ENCODE results near the gene PRDM4. TPM values are rescaled to one million over a fixed set of nuclear protein-coding genes. Genes with fewer than 3 reads are reported as not detected.

The PRDM4 gene
- total RNA-seq, 1 experiment from 2014 or later: 32.9 TPM

GRCh38 chr12:107791465-107792089 lies 30.6 kb upstream of the PRDM4 start:
- TF ChIP-seq RAD21 (IDR thresholded peaks at IDR 0.05; ENCODE audit: low read depth) (no peak), CBX3 (IDR thresholded peaks at IDR 0.05; ENCODE audit: low read depth) (no peak), SRF (IDR thresholded peaks at IDR 0.05; ENCODE audit: low read depth) (no peak), YY1 (IDR thresholded peaks at IDR 0.05; ENCODE audit: extremely low read depth, insufficient replicate concordance, low read depth, low read length) (no peak), FOSL1 (IDR thresholded peaks at IDR 0.05; ENCODE audit: low read depth) (no peak), EZH2phosphoT487 (IDR thresholded peaks at IDR 0.05; ENCODE audit: borderline replicate concordance) (no peak), POLR2A (IDR thresholded peaks at IDR 0.05; ENCODE audit: borderline replicate concordance, extremely low read depth, insufficient read depth, insufficient read length) (no peak), MAX (IDR thresholded peaks at IDR 0.05) (no peak), ZNF274 (IDR thresholded peaks at IDR 0.05; ENCODE audit: low read depth, low read length) (no peak), POLR2AphosphoS5 (IDR thresholded peaks at IDR 0.05; ENCODE audit: low read depth, low read length) (no peak), SIN3A (IDR thresholded peaks at IDR 0.05; ENCODE audit: low read depth) (no peak), EZH2 (IDR thresholded peaks at IDR 0.05) (no peak), JUND (IDR thresholded peaks at IDR 0.05) (no peak)
- TF ChIP-seq, protein P1, sequence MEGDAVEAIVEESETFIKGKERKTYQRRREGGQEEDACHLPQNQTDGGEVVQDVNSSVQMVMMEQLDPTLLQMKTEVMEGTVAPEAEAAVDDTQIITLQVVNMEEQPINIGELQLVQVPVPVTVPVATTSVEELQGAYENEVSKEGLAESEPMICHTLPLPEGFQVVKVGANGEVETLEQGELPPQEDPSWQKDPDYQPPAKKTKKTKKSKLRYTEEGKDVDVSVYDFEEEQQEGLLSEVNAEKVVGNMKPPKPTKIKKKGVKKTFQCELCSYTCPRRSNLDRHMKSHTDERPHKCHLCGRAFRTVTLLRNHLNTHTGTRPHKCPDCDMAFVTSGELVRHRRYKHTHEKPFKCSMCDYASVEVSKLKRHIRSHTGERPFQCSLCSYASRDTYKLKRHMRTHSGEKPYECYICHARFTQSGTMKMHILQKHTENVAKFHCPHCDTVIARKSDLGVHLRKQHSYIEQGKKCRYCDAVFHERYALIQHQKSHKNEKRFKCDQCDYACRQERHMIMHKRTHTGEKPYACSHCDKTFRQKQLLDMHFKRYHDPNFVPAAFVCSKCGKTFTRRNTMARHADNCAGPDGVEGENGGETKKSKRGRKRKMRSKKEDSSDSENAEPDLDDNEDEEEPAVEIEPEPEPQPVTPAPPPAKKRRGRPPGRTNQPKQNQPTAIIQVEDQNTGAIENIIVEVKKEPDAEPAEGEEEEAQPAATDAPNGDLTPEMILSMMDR (IDR thresholded peaks at IDR 0.05 in 2 of 3, conservative IDR thresholded peaks at IDR 0.05 in 1 of 3; ENCODE audit: borderline replicate concordance in 1 of 3, insufficient read depth in 1 of 3, low read depth in 2 of 3, low read length in 2 of 3): no peak
- TF ChIP-seq, protein P2, sequence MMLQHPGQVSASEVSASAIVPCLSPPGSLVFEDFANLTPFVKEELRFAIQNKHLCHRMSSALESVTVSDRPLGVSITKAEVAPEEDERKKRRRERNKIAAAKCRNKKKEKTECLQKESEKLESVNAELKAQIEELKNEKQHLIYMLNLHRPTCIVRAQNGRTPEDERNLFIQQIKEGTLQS (IDR thresholded peaks at IDR 0.05): no peak
- ChIA-PET POLR2A (no interaction called here), CTCF (no interaction called here), RAD21 (ENCODE audit: low non-redundant PET in 1 of 2, low total read pairs in 2 of 2, uncharacterized antibody in 2 of 2, unreplicated experiment in 2 of 2) (no interaction called here)
- DNase-seq (ENCODE audit: low read depth, low spot score) (no peak), ATAC-seq (no peak)
- Histone ChIP-seq H4K20me1 (ENCODE audit: insufficient read depth) (no peaks in the 10 kb centered on the region), H3K27ac (ENCODE audit: low read depth, low read length) (no peak overlapping the region), H3K9me2 (ENCODE audit: insufficient read depth) (no peaks in the 10 kb centered on the region), H3K27me3 (ENCODE audit: insufficient read depth, low read length) (peaks cover 21% of the 10 kb centered on the region), H3K4me3 (replicated peaks in 1 of 2; ENCODE audit: low read depth in 1 of 2, low read length in 2 of 2) (no peak overlapping the region), H3K4me2 (ENCODE audit: low read length) (no peak overlapping the region), H3K79me2 (ENCODE audit: insufficient read depth, low read length) (no peaks in the 10 kb centered on the region), H3K4me1 (ENCODE audit: control insufficient read depth in 1 of 2, insufficient read depth in 2 of 2, low read length in 2 of 2) (no peaks in the 10 kb centered on the region), H3K9me3 (ENCODE audit: control insufficient read depth in 1 of 2, insufficient read depth in 1 of 2, low read depth in 1 of 2, low read length in 2 of 2) (no peaks in the 10 kb centered on the region), H2AFZ (ENCODE audit: low read depth, low read length, poor library complexity, severe bottlenecking) (no peak overlapping the region), H3K9ac (ENCODE audit: low read length) (no peak overlapping the region), H3K36me3 (ENCODE audit: control insufficient read depth in 1 of 2, insufficient read depth in 2 of 2, low read length in 2 of 2) (no peaks in the 10 kb centered on the region)
- BruUV-seq (replicated peaks): no TSS peak
- intact Hi-C loops (cut with micrococcal nuclease): no loop called here
